Activated CD4-positive, CD25-positive, alpha-beta regulatory T cell treated with anti-CD3 and anti-CD28 coated beads, Interleukin-2, amount 50 U/mL, for 16 hours (primary cell): ENCODE data around the gene DLL1.
A peak's percentile ranks its signal among the peaks of the same experiment; 100 is the strongest.

ENCODE experiments used
- DNase-seq: peaks from one replicate; pipeline ENCODE4 v3.0.0-alpha.2; 2020; ENCODE audit warnings: low read depth, low spot score

Gene DLL1

DNA sequence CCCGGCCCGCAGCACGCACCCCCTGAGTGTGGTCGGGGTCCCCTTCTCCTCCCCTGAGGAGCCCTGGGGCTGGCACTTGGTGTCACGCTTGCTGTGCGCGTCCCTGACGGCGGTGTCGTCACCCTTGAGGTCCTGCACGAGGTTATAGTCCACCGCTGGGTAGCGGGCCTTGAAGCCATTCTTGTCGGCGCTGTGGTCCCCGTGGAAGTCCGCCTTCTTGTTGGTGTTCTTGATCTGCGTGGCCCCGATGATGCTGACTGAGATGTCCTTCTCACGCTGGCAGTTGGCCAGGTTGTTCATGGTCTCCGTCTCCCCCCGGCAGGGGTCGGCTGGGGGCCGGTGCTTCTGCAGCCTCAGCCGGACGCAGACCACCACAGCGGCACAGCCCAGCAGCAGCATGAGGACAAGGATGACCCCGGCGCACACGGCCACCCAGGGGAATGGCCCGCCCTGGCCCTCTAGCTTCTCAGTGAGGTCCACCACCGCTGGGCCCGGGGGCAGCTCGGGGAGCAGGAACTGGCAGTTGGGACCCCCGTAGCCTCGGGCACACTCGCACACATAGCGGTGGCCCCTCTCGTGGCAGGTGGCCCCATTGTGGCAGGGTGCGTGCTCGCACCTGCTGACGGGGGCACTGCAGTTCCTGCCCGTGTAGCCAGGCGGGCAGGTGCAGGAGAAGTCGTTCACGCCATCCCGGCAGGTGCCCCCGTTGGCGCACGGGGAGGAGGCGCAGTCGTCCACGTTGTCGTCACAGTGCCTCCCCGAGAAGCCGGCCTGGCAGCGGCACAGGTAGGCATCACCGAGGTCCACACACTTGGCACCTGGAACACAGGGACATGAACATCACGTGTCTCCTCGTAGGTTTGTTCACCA lies 7.4 kb downstream of the DLL1 start:
- no peak for DNase-seq

DNA sequence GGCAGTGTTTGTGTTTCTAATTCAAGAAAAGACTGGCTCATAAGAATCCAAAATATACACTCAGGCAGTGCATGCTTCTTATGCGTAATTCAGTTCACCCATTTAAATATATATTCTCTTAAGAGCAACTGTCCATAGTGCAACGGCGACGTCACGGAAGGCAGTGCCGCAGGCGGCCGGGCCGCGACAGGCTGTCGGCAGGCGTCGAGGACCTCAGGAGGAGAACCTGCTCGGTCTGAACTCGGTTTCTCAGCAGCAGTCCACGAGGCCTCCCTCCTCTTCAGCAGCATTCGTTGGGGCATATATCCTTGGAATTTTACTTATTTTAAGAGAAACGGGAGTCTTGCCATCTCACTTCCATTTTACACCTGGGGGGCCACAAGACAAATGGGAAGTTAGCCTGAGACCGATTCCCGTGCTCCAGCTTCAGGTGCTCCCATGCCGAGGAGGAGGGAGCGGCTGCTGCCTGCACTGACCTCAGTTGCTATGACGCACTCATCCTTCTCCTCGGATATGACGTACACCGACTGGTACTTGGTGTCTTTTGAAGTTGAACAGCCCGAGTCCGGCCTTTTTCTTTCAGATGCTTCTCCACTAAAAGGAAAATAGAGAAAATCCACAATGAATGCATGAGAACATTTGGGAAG lies 8.2 kb downstream of the DLL1 start:
- DNase-seq: no peak

DNA sequence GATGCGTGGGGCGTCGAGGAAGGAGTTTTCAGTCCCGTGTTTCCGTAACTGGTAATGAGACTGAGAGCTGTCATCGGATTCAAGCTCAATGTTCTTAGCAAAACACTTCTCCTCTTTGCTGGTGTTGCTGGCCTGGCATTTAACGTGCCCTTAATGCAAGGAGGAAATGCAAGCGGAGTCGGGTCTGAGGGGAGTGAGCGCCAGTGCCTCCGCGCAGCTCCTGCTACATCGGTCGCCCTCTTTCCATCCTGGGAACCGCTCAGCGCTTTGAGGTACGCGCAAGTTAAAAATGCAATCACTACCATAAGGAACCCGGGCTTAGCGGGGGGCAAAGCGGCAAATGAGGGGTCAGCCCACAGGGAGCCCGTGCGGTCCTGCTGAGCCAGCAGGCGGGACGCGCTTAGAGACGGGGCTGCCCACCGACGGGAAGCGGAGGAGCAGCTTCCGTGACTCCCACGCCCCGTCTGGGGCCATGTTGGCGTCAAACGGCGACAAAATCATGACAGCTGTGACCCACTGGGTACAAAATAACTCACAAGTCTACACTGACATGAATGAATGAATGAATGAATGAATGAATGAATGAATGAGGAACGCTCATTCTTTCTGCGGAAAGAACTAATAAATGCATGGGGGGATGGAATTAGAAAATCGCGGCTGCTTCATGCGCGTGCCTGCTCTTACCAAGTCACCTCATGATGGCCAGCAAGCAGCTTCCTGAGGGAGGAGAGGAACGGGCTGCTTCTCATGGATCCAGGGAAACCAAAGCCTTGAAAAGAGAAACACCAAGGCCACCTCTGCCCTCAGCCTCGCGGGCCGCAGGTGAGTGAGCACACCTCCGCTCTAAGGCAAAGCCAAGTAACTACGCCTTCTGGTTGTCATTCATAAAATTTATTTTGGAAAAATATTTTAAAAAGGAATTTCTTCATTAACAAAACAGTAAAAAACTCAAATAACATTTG lies 9.3 kb downstream of the DLL1 start:
- no peak for DNase-seq

DNA sequence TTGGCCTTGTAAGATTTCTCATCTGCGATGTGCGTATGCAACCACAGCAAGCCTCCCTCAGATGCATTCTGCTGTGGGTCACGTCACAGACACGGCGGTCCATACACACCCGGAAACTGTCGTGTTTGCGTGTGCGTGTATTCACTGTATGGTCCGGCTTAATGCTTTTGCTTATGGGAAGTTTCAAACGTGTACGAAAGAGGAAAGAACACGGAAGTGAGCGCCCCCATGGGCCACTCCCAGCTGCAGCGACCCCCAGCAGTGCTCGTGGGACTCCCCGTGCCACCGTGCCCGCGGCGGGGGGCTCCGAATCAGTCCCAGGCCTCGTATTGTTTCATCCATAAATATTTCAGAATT lies 10.2 kb downstream of the DLL1 start:
- no peak for DNase-seq

DNA sequence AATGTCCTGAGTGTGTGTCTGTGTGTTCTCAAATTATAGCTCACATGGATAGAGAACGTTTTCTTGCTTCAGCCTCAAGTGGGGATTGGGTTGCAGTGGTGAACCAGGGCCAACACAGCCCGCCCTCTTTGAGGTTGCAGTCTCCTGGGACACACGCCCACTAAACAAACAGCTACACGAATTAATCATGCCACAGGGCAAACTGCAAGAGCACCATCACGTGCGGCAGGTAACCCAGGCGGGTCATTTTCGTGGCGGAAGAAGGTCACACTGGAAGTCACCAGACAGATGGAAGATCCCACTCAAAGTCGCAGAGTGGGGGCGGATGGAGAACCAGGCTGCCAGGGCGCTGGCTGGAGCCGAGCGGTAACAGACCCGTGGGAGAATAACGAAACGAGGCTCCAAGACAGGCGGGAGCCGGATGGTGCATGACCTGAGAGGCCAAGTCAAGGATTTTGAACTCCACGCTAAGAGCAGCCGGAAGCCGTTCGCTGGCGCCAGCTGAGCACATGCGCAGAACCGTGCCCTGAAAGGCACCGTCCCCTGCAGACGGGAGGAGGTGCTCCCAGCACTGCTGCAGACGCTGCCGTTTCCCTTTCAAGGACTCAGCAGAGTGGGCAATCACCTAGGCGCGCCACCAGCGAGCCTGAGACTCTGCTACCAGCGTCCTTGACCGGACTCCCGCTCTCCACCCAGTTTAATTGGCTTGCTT lies 10.7 kb downstream of the DLL1 start:
- DNase-seq: no peak

DNA sequence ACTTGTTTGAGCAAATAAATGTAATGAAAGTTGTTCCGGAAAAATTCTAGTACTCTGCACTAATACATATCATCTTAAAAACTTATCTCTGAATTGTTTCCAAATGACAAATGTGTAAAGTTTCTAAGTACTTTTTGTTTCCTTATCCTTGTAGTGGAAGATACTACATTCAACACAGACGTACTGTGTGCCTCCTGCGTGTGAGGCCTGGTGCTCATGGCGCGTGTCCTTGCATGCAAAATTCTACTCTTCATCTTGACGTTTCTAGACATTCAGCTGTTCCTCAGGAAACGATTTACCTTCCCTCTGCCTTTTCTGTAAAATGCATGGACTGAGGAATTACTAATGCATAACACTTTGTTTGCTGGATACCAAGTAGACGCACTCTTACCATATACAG lies 11.5 kb downstream of the DLL1 start:
- DNase-seq: no peak

DNA sequence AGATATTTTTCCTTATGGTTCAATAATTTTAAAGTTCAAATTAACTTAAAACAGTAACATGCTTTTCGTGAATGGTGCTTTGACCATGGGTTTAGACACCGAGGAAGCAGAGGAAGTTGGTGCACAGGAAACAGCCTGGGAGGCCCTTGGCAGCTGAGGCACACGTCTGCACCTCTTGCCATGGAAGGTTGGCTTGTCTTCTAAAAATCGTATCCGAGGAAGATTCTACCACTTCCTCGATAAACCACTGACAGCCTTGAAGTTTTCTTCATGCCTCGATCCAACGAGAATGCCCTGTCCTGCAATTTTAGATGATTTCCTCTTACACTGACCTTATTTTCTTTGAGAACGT lies 12.2 kb downstream of the DLL1 start:
- no peak for DNase-seq

DNA sequence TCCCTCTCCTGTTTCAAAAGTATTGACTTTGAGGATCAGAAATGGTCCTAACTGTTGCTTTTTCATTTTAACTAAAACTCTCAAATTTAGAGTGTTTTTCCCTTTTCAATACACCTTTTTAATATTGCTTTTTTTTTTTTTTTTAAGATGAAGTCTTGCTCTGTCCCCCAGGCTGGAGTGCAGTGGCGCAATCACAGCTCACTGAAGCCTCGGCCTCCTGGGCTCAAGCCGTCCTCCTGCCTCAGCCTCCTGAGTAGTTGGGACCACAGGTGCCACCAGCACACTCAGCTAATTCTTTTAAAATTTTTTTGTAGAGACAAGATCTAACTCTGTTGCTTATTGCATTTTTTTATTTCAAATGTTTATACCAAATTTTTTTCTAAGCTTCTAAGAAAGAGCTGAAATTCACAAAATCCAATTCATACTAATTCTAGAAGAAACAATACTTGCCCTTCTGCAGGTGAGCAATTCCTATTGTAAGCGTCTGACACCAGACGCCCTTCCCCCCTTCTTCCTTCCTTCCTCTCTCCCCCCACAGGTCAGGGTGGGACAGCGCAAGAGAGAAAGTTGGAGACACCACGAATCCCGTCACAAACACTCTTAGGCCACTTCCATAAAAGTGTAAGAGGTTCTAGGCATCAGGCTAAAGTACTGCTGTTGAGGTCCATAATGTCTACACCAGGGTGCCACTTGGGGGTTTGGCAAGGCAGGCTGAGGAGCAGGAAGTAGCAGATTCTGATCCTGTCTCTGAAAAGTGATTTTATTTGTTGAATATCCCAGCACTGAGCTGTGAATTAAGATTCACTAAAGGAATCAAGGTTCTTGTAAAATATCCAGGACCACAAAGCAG lies 12.8 kb downstream of the DLL1 start:
- no peak for DNase-seq

DNA sequence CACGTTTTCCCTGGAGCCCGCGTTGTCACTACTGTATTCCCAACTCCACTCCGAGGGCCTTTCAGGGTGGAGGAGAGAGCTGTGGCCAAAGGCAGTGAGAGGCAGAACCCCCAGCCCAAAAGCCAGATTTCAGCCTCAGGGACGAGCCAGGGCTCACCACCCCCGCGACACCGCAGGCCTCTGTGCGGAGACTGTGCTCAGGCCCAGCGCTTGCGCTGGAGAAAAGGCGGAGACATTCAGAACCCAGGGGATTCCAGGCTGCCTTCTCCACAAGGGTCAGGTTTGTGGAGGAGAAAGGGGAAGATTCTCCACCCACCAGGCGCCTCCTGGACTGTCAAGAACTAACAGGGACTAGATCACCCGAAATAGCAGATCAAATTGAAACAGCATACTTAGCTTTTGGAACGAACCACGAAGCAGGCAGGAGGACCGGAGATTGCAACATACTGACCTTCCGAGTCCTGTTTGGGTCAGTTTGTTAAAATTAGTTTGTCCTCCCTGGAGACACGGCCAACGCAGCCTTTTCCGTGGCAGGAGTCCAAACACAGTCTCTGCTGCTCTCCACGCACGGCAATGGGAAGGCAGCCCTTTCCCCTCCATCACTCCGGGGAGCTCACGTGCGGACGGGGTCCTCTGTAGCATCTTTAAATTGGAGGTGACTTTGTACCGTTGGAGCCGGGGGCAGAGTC lies 14.4 kb downstream of the DLL1 start:
- DNase-seq: no peak

DNA sequence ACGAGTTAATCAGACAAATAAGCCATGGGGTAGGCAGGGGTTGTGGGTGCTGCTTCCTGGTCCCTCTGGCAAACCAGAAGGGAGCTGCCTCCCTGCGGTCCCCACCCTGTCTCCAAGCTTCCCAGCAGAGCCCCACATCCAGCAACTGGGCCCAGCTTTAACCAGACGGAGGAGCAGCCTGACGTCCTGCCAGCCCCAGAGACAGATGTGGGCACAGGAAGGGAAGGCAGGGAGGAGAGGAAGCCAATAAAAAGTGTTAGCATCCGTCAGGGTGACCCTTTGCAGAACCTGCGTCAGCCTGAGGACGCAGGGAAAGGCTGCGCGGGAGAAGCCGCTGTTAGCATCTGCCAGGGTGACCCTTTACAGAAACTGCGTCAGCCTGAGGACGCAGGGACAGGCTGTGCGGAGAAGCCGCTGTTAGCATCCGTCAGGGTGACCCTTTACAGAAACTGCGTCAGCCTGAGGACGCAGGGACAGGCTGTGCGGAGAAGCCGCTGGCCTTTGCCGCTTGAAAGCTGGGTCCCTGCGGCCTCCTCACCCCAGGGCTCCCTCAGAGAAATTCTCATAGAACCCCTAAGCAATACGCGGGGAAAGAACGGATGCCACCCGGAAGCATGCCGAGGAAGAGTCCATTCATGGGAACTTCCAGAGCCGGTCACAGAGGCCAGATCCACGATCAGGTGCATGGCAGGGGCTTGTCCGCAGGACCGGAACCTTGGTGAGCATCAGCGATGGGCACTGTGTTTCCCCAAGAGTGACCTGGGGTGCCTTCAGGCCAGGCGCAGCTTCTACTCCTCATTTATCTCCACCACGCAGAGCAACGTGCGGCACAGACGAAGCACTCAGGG lies 15.9 kb downstream of the DLL1 start:
- DNase-seq: no peak

DNA sequence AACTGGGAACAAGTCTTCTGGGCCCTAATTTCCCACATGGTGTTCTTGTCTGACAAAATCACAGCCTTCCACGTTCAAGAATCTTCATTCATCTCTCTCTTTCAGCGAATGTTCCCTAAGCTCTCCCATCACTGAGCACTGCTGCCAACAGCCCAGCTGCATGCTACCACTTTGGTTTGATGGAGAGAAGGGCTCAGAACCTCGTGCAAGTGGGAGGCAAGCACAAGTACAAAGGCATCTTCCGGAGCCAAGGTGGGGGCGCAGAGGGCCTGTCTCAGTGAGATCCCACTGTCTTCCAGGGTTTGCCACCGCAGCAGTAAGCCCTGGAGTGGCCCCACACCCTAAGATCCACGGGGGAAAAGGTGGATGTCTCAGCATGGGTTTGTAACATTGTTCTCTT lies 17.2 kb downstream of the DLL1 start:
- DNase-seq: no peak

DNA sequence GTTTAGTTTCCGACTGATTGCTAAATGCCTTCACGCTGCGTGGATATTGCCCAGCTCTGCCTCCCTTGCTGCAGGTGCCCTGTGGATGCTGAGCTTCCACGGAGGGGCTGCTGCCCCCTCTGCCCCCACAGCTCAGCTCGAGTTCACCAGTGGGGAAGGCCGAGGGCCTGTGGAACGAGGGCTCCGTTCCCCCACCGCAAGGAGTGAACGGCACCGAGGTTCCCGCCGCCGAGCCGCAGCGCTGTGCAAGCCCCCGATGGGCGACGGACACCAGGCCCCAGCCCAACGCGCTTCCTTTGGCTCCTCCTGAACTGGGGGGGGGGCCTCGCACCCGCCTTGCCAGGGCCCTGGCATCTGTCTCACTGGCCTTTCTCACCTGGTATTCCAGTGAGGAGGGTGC lies 17.7 kb downstream of the DLL1 start:
- DNase-seq: no peak

DNA sequence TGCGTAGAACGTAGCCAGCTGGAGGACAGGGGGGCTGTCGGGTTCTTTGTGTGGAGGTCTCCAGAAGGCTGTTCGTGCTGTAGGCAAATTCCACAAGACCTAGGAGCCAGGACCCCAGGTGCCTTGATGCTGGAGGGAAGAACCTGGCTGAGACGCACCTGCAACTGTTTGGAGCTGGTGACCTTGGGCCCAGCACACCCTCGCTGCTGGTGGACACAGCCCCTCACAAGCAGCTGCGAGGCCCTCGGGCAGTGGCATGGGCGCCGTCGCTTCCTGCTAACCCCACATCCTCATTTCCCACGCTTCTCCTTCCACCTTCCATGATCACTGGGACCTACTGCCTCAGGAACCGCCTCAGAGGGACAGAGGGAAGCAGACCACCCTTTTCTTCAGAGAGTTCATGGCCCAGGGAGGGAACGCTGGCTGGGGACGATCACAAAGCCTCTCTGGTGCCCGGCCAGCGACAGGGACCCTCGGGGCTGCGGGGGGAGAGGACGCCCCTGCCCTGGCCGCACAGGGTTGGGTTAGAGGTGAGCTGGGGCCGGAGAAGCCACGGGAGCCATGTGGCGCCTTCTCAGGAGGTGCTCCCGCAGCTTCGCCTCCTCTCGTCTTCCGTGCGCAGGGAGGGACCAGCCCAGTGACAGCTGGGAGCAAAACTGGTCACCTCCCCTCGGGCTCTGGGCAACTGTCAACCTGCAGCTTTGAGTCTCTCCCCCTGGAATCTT lies 18.4 kb downstream of the DLL1 start:
- DNase-seq: no peak

DNA sequence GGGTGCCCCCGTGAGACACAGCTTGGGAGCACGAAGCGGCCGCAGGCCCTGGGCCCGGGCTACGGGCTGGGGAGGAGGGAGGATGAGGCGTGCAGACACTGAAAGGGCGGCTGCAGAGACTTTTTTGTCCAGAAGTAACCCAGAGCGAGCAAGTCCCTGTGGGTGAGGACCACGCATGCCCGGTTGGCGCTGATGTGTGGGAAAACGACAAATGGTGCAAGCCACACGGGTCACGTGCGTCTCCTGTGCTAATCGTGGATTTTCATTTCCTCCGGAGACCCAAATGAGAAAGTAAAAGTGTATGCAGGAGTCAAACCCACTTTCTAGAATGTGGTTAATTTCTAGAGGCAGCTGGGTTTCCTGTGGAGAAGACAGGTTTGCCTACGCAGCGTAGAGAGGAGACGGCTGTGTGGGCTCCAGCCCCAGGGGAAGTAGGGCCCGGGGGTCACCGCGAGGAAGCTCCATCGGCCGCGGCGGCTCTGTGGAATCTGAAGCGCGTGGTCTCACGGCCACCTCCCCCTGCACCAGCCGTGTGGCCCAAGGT lies 19.0 kb downstream of the DLL1 start:
- DNase-seq: peak; percentile 34

DNA sequence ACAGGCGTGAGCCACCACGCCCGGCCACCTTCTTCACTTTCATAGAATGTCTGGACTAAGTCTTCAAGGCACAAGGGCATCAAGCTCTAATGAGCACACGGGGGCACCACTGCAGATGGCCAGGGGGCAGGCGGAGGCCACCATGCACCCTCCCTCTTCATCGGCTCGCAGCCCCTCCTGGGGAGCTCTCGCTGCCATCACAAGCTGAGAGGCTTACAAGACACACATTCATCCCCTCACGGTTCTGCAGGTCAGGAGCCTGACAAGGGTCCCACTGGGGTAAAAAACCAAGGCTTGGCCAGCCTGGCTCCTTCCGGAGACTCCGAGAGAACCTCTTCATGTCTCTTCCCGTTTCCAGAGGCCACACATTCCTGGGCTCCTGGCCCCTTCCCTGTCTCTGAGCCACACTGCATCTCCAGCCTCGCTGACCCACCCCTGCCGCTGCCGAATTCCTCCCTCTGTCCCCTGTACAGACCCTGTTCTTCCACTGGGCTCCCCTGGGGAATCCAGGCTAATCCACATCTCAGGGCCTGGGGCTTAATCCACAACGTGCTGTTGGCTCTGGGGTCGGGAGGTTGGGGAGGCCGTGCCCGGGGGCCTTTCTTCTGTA lies 19.8 kb downstream of the DLL1 start:
- DNase-seq: no peak

DNA sequence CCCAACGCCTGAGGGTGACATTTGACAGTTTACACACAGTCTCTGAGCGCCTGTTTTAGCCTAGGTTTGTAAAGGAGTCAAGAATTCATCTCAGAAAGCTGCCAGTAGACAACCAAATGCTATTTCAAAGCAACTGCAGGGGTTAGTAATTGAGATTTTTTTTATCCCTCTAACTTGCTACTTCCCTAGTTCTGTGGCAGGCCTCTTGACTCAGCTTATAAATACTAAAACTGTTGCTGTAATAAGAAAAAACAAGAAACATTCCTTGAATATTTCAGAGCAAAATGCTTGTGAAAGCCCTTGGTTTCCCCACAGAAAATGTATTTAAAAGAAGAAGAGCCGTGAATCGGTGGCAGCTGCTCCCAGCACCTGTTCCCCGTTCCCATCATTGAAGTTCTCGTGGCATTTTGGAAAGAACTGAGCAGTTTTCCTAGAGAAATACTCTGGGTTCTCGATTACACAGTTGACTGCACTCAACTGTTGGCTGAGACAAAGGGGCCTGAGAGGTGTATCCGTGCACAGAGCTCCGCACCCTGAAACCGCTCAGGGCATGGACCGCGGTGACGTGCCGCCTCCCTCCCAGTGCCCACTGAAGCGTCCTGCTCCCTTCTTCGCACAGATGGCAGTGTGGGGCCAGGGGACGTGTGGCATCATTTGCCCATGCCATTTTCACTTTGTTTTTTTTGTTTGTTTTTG lies 20.9 kb downstream of the DLL1 start:
- DNase-seq: no peak

DNA sequence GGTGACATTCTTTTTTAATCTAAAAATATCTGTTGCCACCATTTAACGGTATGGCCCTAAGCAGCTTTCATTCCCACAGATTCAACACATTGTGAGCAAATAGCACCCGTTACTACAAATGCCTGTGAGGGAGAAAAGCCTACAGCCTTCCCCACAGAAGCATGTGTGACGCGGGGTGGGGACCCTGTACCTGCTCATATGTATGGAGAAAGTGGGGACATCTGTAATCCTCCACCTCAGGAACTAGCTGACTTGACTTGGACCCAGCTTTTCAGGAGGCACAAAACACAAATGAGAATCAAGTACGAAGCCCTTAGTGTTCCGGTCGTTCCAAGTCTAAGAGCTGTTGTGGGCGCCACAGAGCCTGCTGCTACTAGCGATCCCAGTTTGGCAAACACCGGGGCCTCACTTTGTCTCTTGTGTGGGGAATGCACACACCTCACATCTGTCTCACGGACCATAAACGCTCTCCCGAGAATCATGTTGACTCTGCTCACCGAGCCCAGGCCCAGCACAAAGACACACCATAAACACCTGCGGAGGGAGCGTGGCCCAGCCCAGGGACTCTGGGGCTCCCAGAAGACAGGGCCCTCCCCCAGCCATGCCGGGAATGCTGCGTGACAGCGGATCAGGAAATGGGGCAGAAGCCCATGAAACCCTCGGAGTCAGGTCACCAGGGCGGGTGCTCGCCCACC lies 21.6 kb downstream of the DLL1 start:
- no peak for DNase-seq
